Esophagus muscularis mucosa (tissue), 4 donors: ENCODE results near the gene C5orf58. TPM values are rescaled to one million over a fixed set of nuclear protein-coding genes. Genes with fewer than 3 reads are reported as not detected.
A peak's percentile ranks its signal among the peaks of the same experiment; 100 is the strongest.

ENCODE experiments used
- DNase-seq: peaks from one replicate; pipeline ENCODE4 v3.0.0-alpha.2; 2017; ENCODE audit errors: extremely low spot score
- H3K27ac ChIP-seq, 4 donors: fragments of 200-600 bp; sonication (generic); replicated peaks in 1 of 4; 1 replicate in 3 of 4; 2 replicates in 1 of 4; pipeline ENCODE4 v1.5.1; 2016 to 2019; ENCODE audit warnings: mild to moderate bottlenecking in 1 of 4
- H3K27me3 ChIP-seq, 4 donors: fragments of 200-600 bp; sonication (generic); one replicate each; pipeline versions ENCODE4 v1.5.1 to v1.6.0; 2016 to 2019
- H3K36me3 ChIP-seq, 4 donors: fragments of 200-600 bp; sonication (generic); one replicate each; pipeline ENCODE4 v1.5.1; 2016 to 2019
- H3K4me1 ChIP-seq, 4 donors: fragments of 200-600 bp; sonication (generic); one replicate each; pipeline ENCODE4 v1.5.1; 2016 to 2019
- H3K4me3 ChIP-seq, 4 donors: fragments of 200-600 bp; sonication (generic); 1 replicate in 2 of 4; 2 replicates in 2 of 4; pipeline ENCODE4 v1.5.1; 2016 to 2019; ENCODE audit warnings: mild to moderate bottlenecking in 4 of 4, moderate library complexity in 1 of 4
- H3K9me3 ChIP-seq, 4 donors: fragments of 200-600 bp; sonication (generic); 1 replicate in 3 of 4; 2 replicates in 1 of 4; pipeline ENCODE4 v1.5.1; 2016 to 2019
- EP300 ChIP-seq: sonication (generic); formaldehyde crosslinking; IDR thresholded peaks from one replicate; pipeline ENCODE4 v1.6.1; 2017; ENCODE audit warnings: antibody characterized with exemption
- POLR2A ChIP-seq: fragments of 450-650 bp; IDR thresholded peaks from one replicate; pipeline ENCODE4 v1.6.1; 2017; ENCODE audit warnings: antibody characterized with exemption, moderate library complexity, mild to moderate bottlenecking, low read depth
- POLR2AphosphoS5 ChIP-seq, 2 donors: sonication (generic); formaldehyde crosslinking; IDR thresholded peaks; one replicate each; pipeline ENCODE4 v1.6.1; 2017; ENCODE audit warnings: antibody characterized with exemption in 2 of 2
- WGBS: methylation state at CpG from one replicate; pipeline ENCODE4 v1.1.5; 2018; 5-methylcytosine and 5-hydroxymethylcytosine counted together
- intact Hi-C: fragments of 100-400 bp; cut with DNase I; formaldehyde crosslinking; loops from one replicate; pipeline ENCODE4 v1.15.1; 2023
- total RNA-seq, 4 donors: library from RNA; depleted of rRNA; stranded (reverse); fragments of >200 nt; gene quantifications; one replicate each; pipeline versions ENCODE4 v1.1.0 to v1.2.1, GENCODE V29; 2016
- TF ChIP-seq, protein P1 (sequence below), 3 experiments: fragments of 200-600 bp in 2 of 3; fragments of 450-650 bp in 1 of 3; sonication (generic) in 2 of 3; IDR thresholded peaks; one replicate each; pipeline ENCODE4 v1.5.1; 2017 to 2019; ENCODE audit warnings: antibody characterized with exemption in 3 of 3, mild to moderate bottlenecking in 2 of 3, moderate library complexity in 1 of 3

The C5orf58 gene
- total RNA-seq, 4 donors from 2014 or later: 6.5 TPM; not detected in 3

DNA sequence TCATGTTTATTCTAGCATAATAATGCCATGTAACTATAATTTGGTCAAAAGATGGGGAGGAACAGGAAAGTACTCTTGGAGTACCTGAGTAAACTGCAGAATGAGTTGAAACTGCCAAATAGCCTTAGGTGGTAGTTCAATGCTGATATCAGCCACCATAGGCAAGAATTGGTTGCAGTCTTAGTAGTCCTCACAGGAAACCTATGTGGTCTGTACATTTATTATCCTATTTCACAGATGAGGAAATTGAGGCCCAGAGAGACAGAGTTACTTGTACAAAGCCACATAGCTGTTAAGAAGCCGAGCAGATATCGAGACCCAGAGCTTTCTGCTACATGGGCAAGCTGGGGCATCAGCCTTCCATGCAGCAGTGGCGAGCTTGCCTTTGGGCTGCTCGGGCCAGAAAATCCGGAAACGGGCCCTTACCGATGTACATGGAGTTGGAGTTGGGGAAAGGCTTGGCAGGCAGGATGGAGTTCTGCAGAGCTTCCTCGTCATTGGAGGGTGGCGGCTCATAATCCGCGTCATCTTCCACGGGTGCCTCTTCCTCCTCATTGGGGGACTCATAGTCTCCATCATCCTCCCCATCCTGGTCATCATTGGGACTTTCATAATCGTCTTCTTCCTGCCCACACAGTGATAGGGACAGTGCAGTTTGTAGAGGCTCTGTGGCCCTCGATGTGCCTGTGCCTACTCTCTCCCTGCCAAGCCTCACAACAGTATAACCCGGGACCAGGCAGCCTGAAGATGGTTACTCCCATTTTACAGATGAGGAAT, 37.7 kb downstream of the C5orf58 start:
- Histone ChIP-seq H3K4me3 (no peak overlapping the region), H3K36me3 (peaks cover 0 to 11% (median 2%) of the 10 kb centered on the region in 4 donors), H3K27me3 (peaks cover 0 to 6% (median 0%) of the 10 kb centered on the region in 4 donors), H3K9me3 (no peaks in the 10 kb centered on the region), H3K27ac (no peak overlapping the region), H3K4me1 (peaks cover 8 to 33% (median 28%) of the 10 kb centered on the region in 4 donors)
- no peak for DNase-seq
- WGBS: 82% methylated on average over 15 of the region's 15 CpGs
- intact Hi-C loops: no loop called here
- TF ChIP-seq EP300: no peak
- no peak for TF ChIP-seq POLR2AphosphoS5 (IDR thresholded peaks at IDR 0.05)
- TF ChIP-seq, protein P1, sequence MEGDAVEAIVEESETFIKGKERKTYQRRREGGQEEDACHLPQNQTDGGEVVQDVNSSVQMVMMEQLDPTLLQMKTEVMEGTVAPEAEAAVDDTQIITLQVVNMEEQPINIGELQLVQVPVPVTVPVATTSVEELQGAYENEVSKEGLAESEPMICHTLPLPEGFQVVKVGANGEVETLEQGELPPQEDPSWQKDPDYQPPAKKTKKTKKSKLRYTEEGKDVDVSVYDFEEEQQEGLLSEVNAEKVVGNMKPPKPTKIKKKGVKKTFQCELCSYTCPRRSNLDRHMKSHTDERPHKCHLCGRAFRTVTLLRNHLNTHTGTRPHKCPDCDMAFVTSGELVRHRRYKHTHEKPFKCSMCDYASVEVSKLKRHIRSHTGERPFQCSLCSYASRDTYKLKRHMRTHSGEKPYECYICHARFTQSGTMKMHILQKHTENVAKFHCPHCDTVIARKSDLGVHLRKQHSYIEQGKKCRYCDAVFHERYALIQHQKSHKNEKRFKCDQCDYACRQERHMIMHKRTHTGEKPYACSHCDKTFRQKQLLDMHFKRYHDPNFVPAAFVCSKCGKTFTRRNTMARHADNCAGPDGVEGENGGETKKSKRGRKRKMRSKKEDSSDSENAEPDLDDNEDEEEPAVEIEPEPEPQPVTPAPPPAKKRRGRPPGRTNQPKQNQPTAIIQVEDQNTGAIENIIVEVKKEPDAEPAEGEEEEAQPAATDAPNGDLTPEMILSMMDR (IDR thresholded peaks at IDR 0.05): no peak
- TF ChIP-seq POLR2A: no peak

DNA sequence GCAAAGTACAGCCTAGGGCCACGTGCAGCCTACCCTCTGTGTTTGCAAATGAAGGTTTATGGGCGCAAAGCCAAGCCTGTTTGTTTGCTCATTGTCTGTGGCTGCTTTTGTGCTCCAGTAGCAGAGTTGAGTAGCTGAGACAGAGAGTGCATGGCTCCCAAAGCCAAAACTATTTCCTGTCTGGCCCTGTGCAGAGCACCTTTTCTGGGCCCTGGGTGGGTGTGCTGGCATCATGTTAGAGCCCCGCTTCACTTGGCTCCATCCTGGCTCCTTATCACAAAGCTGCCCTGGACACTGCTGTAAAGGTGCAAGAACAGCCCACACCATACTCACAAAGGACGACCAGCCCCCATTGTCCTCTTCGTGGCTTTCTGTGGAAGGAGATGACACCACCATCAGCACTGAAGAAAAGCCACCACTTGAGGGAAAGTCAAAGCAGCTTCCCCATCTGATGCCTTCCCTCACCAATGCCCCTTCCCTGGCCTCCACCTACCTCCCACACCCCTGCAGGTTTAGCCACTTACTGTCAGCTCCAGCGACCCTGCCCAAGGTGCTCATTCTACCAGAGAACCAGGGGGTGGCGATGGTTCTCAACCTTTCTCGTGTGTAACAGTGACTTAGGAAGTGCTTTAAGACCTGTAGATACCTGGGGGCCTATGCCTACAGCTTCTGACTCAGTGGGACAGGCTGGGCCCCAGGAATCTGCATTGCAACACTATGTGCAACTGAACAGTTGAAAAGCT, 41.4 kb downstream of the C5orf58 start:
- Histone ChIP-seq H3K27me3 (no peaks in the 10 kb centered on the region), H3K4me1 (peaks cover 2 to 13% (median 8%) of the 10 kb centered on the region in 4 donors), H3K27ac (no peak overlapping the region), H3K4me3 (no peak overlapping the region), H3K36me3 (peaks cover 0 to 11% (median 2%) of the 10 kb centered on the region in 4 donors), H3K9me3 (no peaks in the 10 kb centered on the region)
- WGBS: 81% methylated on average over 8 of the region's 8 CpGs
- intact Hi-C loops: no loop called here
- no peak for DNase-seq
- TF ChIP-seq, protein P1 (IDR thresholded peaks at IDR 0.05): peak in 1 of 3 experiments; percentile 12
- TF ChIP-seq POLR2AphosphoS5 (IDR thresholded peaks at IDR 0.05): no peak

DNA sequence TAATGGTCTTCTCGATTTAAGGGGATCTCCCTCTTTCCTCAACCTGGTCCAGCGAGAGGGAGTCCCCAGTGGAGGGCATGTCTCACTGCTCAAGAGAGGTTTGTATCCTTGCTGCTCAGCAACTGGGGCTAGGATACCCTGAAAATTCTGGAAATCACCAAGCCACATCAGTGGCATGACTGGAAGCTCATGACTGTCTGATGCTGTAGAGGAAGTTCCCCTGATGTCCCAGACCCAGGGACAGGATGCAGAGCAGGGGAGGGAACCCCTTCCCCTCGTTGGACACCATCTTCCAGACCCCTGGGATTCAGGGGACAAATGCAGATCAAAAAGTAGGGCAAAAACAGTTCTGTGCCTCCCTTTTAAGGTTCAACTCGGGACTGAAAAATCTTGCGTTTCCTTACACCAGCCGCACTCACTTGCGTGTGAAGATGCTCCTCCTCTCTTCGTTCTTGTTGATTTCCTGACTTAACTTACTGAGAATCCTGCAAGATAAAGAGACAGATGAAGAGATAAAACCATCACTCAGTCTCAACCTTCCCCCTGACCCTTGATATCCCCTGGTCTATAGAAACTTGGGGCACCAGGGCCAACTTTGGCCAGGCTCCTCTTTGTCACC, 42.7 kb downstream of the C5orf58 start:
- peaks cover 0 to 11% (median 2%) of the 10 kb centered on the region in 4 donors for H3K36me3 ChIP-seq
- no peaks in the 10 kb centered on the region for H3K27me3 ChIP-seq
- peaks cover 14 to 24% (median 20%) of the 10 kb centered on the region in 4 donors for H3K4me1 ChIP-seq
- DNase-seq: no peak
- intact Hi-C loops: no loop called here
- no peak overlapping the region for H3K27ac ChIP-seq
- TF ChIP-seq, protein P1 (IDR thresholded peaks at IDR 0.05): no peak
- TF ChIP-seq EP300 (no peak), POLR2AphosphoS5 (IDR thresholded peaks at IDR 0.05) (no peak), POLR2A (no peak)
- H3K4me3 ChIP-seq: no peak overlapping the region
- 89% methylated on average over 7 of the region's 8 CpGs for WGBS
- H3K9me3 ChIP-seq: no peaks in the 10 kb centered on the region

DNA sequence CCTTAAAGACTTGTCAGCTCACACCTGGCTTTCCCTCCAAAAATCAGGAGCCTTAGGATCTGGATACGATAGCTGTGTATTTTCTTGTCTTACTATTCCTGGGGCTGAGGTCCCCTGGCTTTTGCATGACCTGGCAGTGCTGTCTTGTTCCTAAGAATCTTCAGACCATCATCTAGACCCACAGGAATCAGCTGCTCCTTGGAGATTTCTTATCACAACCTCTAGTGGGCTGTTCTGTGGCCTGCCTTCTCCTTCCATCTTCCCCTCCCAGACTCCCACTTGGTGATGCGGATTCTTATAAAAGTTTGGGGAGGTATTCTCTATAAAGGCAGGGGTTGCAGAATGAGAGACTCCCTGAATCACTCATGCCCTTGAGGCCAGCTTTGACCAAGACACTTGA, 43.4 kb downstream of the C5orf58 start:
- no peak for DNase-seq
- no peaks in the 10 kb centered on the region for H3K27me3 ChIP-seq
- intact Hi-C loops: no loop called here
- H3K9me3 ChIP-seq: no peaks in the 10 kb centered on the region
- TF ChIP-seq, protein P1 (IDR thresholded peaks at IDR 0.05): no peak
- no peak for TF ChIP-seq POLR2AphosphoS5 (IDR thresholded peaks at IDR 0.05)
- no peak for TF ChIP-seq POLR2A
- no peak for TF ChIP-seq EP300
- peaks cover 0 to 11% (median 2%) of the 10 kb centered on the region in 4 donors for H3K36me3 ChIP-seq
- H3K4me3 ChIP-seq: no peak overlapping the region
- 88% methylated on average over 2 of the region's 2 CpGs for WGBS
- H3K27ac ChIP-seq: no peak overlapping the region
- H3K4me1 ChIP-seq: peaks cover 14 to 30% (median 26%) of the 10 kb centered on the region in 4 donors
